Choroid plexus epithelial cell (primary cell): Measurements from ENCODE around the gene STARD7.
A peak's percentile ranks its signal among the peaks of the same experiment; 100 is the strongest.

ENCODE experiments used
- DNase-seq: peaks from one replicate; pipeline ENCODE4 v3.0.0-alpha.2; 2010; ENCODE audit warnings: low read depth
- H3K4me3 ChIP-seq: 2 replicates; pipeline ENCODE4 v1.5.1; 2011; ENCODE audit warnings: low read depth, mild to moderate bottlenecking, control low read depth, low read length, moderate library complexity
- TF ChIP-seq, protein P1 (sequence below): conservative IDR thresholded peaks from 2 replicates; pipeline ENCODE4 v1.5.1; 2011; ENCODE audit warnings: low read depth, mild to moderate bottlenecking, control low read depth, inconsistent platforms, low read length, moderate library complexity

Gene STARD7

GRCh38 chr2:96184989-96185388 lies 23.6 kb downstream of the STARD7 start:
- DNase-seq: no peak
- H3K4me3 ChIP-seq: no peak overlapping the region
- TF ChIP-seq, protein P1, sequence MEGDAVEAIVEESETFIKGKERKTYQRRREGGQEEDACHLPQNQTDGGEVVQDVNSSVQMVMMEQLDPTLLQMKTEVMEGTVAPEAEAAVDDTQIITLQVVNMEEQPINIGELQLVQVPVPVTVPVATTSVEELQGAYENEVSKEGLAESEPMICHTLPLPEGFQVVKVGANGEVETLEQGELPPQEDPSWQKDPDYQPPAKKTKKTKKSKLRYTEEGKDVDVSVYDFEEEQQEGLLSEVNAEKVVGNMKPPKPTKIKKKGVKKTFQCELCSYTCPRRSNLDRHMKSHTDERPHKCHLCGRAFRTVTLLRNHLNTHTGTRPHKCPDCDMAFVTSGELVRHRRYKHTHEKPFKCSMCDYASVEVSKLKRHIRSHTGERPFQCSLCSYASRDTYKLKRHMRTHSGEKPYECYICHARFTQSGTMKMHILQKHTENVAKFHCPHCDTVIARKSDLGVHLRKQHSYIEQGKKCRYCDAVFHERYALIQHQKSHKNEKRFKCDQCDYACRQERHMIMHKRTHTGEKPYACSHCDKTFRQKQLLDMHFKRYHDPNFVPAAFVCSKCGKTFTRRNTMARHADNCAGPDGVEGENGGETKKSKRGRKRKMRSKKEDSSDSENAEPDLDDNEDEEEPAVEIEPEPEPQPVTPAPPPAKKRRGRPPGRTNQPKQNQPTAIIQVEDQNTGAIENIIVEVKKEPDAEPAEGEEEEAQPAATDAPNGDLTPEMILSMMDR: no peak

DNA sequence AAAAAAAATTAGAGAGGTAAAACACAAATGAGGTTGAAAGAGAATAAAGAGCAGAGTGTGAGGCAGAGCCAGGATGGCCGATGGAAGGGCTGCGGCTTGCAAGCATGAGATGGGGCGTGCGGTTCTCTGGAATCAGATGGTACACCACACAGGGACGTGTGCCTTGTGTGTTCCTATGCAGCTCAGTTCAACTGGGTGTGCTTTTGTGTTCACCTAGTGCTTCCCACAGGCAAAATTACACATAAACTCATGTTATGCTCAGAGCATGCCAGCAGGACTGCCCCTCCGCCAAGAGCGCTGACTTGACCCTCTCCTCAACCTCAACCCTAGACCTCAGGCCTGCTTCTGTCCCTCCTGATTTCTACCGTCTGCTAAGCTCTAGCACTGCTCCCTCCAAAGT lies 24.4 kb downstream of the STARD7 start:
- no peak overlapping the region for H3K4me3 ChIP-seq
- no peak for DNase-seq
- TF ChIP-seq, protein P1: no peak

DNA sequence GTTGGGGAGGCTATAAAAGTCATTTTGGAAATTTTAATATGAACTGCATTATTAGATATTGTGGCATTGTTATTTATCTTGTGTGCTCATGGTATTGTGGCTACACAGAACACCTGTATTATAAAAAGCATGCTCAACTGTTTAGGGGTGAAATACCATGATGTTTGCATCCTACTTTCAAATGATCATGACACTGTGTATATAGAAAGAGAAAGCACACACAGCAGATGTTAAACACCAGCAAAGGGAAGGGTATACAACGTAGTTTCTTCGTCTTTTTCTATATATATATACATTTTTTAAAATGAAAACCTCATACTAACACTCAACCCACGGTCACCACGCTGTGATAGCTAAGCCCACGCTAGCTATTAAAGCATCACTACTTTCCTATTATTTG lies 27.1 kb downstream of the STARD7 start:
- no peak overlapping the region for H3K4me3 ChIP-seq
- TF ChIP-seq, protein P1: no peak
- DNase-seq: no peak

GRCh38 chr2:96180521-96180920 lies 28.1 kb downstream of the STARD7 start:
- DNase-seq: no peak
- no peak overlapping the region for H3K4me3 ChIP-seq
- TF ChIP-seq, protein P1: no peak

GRCh38 chr2:96180002-96180401 lies 28.6 kb downstream of the STARD7 start:
- H3K4me3 ChIP-seq: no peak overlapping the region
- TF ChIP-seq, protein P1: no peak
- no peak for DNase-seq

DNA sequence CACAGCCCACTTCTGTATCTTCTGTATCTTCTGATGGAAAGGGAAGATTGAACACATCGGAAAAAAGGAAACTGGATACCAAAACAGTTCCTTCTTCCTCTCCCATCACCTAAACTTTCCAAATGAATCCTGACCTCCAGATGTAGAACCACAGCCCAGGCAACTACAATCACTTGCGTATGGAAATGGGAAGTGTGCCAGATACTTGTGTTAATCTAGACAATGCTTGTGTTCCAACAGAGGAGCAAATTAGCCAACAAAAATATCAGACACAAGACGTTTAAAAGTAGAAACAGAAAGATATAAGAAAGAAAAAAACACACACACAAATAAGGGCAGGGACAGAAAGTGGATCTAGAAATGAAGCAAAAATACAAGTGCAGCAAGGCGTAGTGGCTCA lies 32.0 kb downstream of the STARD7 start:
- DNase-seq: peak; percentile 66
- TF ChIP-seq, protein P1: no peak
- H3K4me3 ChIP-seq: no peak overlapping the region

DNA sequence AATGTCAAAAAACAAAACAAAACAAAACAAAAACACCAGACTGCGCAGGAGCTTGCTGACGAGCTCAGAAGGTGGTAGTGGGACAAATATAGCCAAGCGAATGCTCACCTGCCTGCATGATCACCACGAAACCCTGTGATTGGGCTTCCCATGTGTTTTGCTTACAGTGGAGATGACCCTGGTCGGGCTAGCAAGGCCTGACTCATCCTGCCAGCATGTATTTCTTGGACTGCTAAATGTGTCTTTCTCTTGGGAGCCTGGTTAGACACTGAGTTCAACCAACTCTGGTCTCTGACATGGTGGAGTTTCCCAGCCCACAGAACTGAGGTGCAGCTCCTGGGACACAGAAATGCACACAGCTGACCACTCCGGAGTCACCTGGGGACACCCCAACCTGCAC lies 32.7 kb downstream of the STARD7 start:
- peak; percentile 93 for DNase-seq
- H3K4me3 ChIP-seq: no peak overlapping the region
- TF ChIP-seq, protein P1: no peak
